C4-2B (cell line): Measurements from ENCODE around the gene SCP2.

ENCODE experiments used
- H3K27ac ChIP-seq: fragments of 450-650 bp; 2 replicates; pipeline ENCODE4 v1.5.1; 2017
- ZFX ChIP-seq: fragments of 450-650 bp; IDR thresholded peaks from 2 replicates; pipeline ENCODE4 v1.6.1; 2017
- TF ChIP-seq, protein P1 (sequence below): fragments of 450-650 bp; conservative IDR thresholded peaks from 2 replicates; pipeline ENCODE4 v1.5.1; 2017; ENCODE audit warnings: mild to moderate bottlenecking

The SCP2 gene, protein sequence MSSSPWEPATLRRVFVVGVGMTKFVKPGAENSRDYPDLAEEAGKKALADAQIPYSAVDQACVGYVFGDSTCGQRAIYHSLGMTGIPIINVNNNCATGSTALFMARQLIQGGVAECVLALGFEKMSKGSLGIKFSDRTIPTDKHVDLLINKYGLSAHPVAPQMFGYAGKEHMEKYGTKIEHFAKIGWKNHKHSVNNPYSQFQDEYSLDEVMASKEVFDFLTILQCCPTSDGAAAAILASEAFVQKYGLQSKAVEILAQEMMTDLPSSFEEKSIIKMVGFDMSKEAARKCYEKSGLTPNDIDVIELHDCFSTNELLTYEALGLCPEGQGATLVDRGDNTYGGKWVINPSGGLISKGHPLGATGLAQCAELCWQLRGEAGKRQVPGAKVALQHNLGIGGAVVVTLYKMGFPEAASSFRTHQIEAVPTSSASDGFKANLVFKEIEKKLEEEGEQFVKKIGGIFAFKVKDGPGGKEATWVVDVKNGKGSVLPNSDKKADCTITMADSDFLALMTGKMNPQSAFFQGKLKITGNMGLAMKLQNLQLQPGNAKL

DNA sequence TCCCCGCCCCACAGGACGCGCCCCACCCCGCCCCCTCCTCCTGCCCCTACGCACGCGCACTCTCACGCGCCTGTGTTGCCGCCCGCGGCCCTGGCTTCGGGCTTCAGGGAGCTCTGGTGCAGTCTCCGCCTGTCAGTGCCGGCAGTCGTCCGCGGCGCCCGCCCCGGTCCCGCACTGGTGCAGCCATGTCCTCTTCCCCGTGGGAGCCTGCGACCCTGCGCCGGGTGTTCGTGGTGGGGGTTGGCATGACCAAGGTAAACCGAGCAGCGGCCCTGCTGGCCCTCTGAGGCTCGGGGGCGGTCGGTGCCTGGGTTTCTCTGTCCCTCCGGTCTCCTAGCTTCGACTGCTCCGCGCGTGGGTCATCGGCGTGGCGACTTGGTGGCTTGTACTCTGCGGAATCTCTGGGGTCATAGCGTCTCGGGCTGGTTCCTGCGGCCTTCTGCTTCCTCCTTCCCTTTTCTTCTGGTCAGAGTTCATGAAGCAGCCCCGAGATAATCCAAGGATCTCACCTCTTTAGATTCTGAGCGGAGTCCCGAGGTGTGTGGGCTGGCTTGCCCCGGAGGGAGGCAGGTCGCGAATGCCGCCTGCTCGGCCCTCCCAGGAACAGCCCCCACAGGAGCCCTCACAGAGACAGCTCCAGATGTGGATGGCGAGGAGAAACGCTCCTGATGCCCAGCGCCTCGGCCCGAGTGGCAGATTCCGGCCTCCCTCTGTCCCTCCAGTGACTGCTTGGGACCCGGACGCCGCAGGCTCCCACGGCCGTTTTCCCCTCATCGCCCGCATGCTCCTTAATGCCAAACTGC, at the start of gene SCP2:
SCP2 (plus strand) TSS at position 65 of the 803 bp plus-strand sequence; CDS start at position 186, 121 bp downstream.
- H3K27ac ChIP-seq, result peak within 1 kb of the TSS; percentile 72

DNA sequence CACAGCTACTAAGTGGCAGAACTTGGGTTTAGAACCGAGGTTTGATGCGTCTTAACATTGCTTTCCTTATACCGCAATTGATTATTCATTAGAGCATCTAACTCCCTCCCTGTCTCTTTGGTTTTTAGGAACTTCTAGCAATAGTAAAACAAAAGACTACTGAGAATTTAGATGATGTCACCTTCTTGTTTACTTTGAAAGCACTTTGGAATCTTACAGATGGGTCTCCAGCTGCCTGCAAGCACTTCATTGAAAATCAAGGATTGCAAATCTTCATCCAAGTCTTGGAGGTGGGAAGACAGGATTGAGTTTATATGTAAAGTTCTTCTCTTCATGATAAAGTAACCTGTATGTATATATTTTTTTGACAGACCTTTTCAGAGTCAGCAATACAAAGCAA, 49.5 kb upstream of the SCP2 start:
- TF ChIP-seq, protein P1, sequence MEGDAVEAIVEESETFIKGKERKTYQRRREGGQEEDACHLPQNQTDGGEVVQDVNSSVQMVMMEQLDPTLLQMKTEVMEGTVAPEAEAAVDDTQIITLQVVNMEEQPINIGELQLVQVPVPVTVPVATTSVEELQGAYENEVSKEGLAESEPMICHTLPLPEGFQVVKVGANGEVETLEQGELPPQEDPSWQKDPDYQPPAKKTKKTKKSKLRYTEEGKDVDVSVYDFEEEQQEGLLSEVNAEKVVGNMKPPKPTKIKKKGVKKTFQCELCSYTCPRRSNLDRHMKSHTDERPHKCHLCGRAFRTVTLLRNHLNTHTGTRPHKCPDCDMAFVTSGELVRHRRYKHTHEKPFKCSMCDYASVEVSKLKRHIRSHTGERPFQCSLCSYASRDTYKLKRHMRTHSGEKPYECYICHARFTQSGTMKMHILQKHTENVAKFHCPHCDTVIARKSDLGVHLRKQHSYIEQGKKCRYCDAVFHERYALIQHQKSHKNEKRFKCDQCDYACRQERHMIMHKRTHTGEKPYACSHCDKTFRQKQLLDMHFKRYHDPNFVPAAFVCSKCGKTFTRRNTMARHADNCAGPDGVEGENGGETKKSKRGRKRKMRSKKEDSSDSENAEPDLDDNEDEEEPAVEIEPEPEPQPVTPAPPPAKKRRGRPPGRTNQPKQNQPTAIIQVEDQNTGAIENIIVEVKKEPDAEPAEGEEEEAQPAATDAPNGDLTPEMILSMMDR, result no peak
- H3K27ac ChIP-seq, result no peak overlapping the region

More for the DNA sequence above, at the start of gene SCP2:
- TF ChIP-seq ZFX, result peak; percentile 62
- TF ChIP-seq, protein P1, result no peak

DNA sequence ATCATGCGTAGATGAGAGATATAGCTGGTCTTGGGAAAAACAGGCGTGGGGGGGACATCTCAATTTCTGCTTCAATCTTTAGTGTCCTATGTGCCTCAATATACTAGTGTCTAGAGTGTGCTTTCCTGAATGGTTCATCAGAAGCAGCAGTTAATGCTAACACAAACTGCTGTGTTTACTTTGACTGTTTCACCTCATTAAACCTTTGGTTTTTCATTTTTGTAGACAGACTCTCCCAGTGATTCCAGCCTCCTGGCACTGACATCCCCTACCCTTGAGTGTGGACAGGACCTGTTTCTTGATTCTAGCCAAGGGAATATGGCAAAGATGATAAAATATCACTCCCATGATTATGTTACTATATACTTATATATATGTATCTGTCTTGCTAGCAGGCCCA, 46.9 kb upstream of the SCP2 start:
- no peak for TF ChIP-seq ZFX
- TF ChIP-seq, protein P1, result no peak

DNA sequence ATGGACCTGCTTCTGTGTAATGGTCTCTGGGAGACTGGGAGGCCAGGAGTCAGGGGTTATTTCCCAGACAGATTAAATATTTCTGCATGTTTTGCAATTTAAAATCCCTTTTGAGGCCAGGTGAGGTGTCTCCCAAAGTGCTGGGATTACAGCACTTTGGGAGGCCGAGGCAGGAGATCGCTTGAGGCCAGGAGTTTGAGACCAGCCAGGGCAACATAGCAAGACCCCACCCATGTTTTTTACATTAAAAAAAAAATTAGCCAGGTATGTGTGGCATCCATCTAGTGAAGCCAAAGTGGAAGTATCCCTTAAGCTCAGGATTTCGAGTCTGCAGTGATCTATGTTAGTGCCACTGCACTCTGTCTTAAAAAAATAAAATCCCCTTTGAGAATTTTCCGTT, 39.6 kb upstream of the SCP2 start:
- no peak for TF ChIP-seq ZFX
- TF ChIP-seq, protein P1, result no peak

More for the DNA sequence above, 46.9 kb upstream of the SCP2 start:
- H3K27ac ChIP-seq, result no peak overlapping the region

DNA sequence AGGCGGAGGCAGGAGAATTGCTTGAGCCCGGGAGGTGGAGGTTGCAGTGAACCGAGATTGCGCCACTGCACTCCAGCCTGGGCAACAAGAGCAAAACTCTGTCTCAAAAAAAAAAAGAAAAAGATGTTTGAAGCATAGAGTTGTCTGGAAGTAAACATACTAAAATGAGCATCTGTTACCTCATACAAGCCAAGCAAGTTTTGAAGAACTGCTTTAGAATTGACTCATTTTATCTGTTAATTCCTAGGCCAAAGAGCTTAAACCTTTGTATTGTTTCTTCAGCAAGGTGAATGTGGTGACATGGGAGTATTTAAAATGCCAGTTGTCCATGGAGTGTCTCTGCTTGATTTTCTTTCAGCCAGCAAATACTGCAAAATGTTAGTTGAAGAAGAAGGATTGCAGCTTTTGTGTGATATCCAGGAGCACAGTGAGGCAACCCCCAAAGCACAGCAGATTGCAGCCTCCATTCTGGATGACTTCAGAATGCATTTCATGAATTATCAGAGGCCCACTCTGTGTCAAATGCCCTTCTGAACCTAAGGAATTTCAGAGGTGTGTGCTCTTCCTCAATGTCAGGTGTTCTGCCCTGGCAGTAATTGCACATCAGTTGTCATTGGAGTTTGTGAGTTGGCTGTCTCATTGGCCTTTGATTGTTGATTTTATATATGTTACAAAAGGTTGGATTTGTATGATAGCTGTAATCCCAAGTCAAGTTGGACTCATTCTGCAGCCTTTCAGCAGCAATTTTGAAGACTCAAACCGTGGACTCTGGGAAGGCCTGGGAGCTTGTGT, 34.5 kb upstream of the SCP2 start:
- H3K27ac ChIP-seq, result no peak overlapping the region
- TF ChIP-seq ZFX, result no peak
- TF ChIP-seq, protein P1, result no peak

More for the DNA sequence above, 39.6 kb upstream of the SCP2 start:
- H3K27ac ChIP-seq, result no peak overlapping the region

DNA sequence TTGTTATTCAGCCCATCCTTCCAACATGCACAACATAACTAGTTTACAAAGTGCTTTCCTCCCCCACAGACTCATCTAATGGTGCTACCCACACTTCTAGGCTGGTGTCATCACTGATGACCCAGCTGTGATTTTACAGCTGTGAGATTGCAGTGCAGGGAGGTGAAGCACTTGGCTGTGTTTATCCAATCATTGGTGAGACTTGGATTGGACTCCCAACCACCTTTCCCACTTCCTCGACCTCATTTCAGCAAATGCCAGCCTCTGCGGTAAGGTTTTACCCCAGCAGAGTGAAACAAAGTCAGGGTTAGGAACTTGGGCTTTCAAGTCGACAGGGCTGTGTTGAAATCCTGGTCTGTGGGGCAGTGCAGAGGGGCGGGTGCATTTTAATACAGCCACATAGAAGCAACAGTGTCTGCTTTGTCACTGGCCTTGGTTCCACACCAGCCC, 27.6 kb upstream of the SCP2 start:
- TF ChIP-seq, protein P1, result no peak
- no peak for TF ChIP-seq ZFX
- H3K27ac ChIP-seq, result no peak overlapping the region
